Gastroesophageal sphincter (tissue), 4 donors: Measurements from ENCODE around the gene BCAS4. TPM values are rescaled to one million over a fixed set of nuclear protein-coding genes. Genes with fewer than 3 reads are reported as not detected.

Source experiments
- ATAC-seq: fragments of 150-250 bp; one replicate; pipeline ENCODE4 v1.9.1; 2016; ENCODE audit warnings: mild to moderate bottlenecking, moderate library complexity
- H3K27ac ChIP-seq, 4 donors: fragments of 200-600 bp; sonication (generic) in 3 of 4; 1 replicate in 3 of 4; 2 replicates in 1 of 4; pipeline ENCODE4 v1.5.1; 2016 to 2019
- H3K27me3 ChIP-seq: fragments of 200-600 bp; sonication (generic); one replicate; pipeline ENCODE4 v1.5.1; 2019
- H3K36me3 ChIP-seq, 2 donors: fragments of 200-600 bp; sonication (generic); one replicate each; pipeline ENCODE4 v1.5.1; 2019; ENCODE audit warnings: control low read depth in 1 of 2
- H3K4me1 ChIP-seq, 3 donors: fragments of 200-600 bp; sonication (generic); 1 replicate in 2 of 3; 2 replicates in 1 of 3; pipeline ENCODE4 v1.5.1; 2016 to 2019; ENCODE audit warnings: control low read depth in 2 of 3
- H3K4me3 ChIP-seq, 2 donors: fragments of 200-600 bp; sonication (generic); one replicate each; pipeline ENCODE4 v1.5.1; 2019; ENCODE audit warnings: mild to moderate bottlenecking in 1 of 2, moderate library complexity in 1 of 2
- H3K9me3 ChIP-seq, 3 donors: fragments of 200-600 bp; sonication (generic); one replicate each; pipeline ENCODE4 v1.5.1; 2017 to 2019; ENCODE audit warnings: control low read depth in 2 of 3
- CTCF ChIP-seq, 4 experiments: fragments of 200-600 bp in 2 of 4; fragments of 450-650 bp in 2 of 4; sonication (generic) in 1 of 4; IDR thresholded peaks; one replicate each; pipeline ENCODE4 v1.5.1; 2017 to 2019; ENCODE audit warnings: antibody characterized with exemption in 4 of 4, mild to moderate bottlenecking in 2 of 4, moderate library complexity in 2 of 4
- EP300 ChIP-seq: sonication (generic); formaldehyde crosslinking; IDR thresholded peaks from one replicate; pipeline ENCODE4 v1.6.1; 2017; ENCODE audit warnings: antibody characterized with exemption, mild to moderate bottlenecking
- POLR2A ChIP-seq, 2 donors: fragments of 450-650 bp; IDR thresholded peaks; one replicate each; pipeline ENCODE4 v1.6.1; 2017; ENCODE audit warnings: antibody characterized with exemption in 2 of 2, mild to moderate bottlenecking in 2 of 2, moderate library complexity in 1 of 2
- POLR2AphosphoS5 ChIP-seq: sonication (generic); formaldehyde crosslinking; IDR thresholded peaks from one replicate; pipeline ENCODE4 v1.6.1; 2017; ENCODE audit warnings: antibody characterized with exemption
- WGBS, 2 donors: methylation state at CpG; one replicate each; pipeline ENCODE4 v1.1.5; 2018; ENCODE audit warnings: low coverage in 1 of 2; 5-methylcytosine and 5-hydroxymethylcytosine counted together
- total RNA-seq, 4 donors: library from RNA; depleted of rRNA; stranded (reverse); fragments of >200 nt; gene quantifications; one replicate each; pipeline ENCODE4 v1.1.0, GENCODE V29; 2016

The BCAS4 gene
- total RNA-seq, 4 donors from 2014 or later = 4.4 to 18.7 (median 4.7) TPM

DNA sequence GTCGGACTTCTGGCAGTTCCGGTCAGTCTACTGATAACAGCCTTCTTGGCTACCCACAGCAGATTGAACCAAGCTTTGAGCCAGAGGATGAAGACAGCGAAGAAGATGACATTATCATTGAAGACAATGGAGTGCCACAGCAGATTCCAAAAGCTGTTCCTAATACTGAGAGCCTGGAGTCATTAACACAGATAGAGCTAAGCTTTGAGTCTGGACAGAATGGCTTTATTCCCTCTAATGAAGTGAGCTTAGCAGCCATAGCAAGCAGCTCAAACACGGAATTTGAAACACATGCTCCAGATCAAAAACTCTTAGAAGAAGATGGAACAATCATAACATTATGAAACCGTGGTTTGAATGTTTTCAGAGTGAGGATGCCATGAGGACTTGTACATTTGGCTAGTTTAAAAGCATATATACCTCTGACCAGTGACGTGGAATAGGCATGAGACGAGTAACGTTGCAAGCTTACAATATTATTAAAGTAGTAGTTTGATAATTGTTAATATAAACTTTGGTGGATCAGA lies 44.7 kb upstream of the BCAS4 start:
- no peaks in the 10 kb centered on the region for H3K36me3 ChIP-seq
- no peaks in the 10 kb centered on the region for H3K9me3 ChIP-seq
- TF ChIP-seq POLR2A (IDR thresholded peaks at IDR 0.05) (no peak), CTCF (IDR thresholded peaks at IDR 0.05) (no peak), POLR2AphosphoS5 (no peak), EP300 (no peak)
- peaks cover 0 to 23% (median 0%) of the 10 kb centered on the region in 3 donors for H3K4me1 ChIP-seq
- no peak overlapping the region for H3K27ac ChIP-seq
- H3K27me3 ChIP-seq = no peaks in the 10 kb centered on the region
- WGBS, 2 donors = 70 to 78% methylated on average over 5 to 8 of the region's 8 CpGs
- no peak overlapping the region for H3K4me3 ChIP-seq
- no peak for ATAC-seq

DNA sequence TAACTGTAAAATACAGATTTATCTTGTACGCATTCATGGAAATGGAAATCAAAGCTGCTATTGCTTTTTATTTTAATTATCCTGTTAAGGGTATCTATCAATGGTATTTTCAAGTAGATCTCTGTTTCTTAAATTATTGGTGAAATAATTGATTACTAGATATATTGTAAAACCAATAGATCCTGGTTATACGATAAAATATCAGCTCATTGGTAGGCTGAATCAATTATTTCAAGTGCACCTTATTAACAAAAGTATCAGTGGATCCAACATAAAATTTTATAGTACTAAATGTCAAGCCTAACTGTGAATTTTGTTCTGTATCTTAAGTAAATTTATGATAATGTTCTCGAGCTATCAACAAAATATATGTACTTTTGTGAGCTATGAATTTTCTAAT lies 41.7 kb upstream of the BCAS4 start:
- no peak for ATAC-seq
- no peak for TF ChIP-seq CTCF (IDR thresholded peaks at IDR 0.05)
- TF ChIP-seq POLR2A (IDR thresholded peaks at IDR 0.05) = no peak
- no peak for TF ChIP-seq POLR2AphosphoS5
- no peak for TF ChIP-seq EP300
- peaks cover 0 to under 1% (median 0%) of the 10 kb centered on the region in 3 donors for H3K4me1 ChIP-seq
- 81 to 94% methylated on average over 3 of the region's 3 CpGs for WGBS, 2 donors
- H3K4me3 ChIP-seq = no peak overlapping the region
- H3K36me3 ChIP-seq = no peaks in the 10 kb centered on the region
- H3K27ac ChIP-seq = no peak overlapping the region
- H3K9me3 ChIP-seq = no peaks in the 10 kb centered on the region
- no peaks in the 10 kb centered on the region for H3K27me3 ChIP-seq

DNA sequence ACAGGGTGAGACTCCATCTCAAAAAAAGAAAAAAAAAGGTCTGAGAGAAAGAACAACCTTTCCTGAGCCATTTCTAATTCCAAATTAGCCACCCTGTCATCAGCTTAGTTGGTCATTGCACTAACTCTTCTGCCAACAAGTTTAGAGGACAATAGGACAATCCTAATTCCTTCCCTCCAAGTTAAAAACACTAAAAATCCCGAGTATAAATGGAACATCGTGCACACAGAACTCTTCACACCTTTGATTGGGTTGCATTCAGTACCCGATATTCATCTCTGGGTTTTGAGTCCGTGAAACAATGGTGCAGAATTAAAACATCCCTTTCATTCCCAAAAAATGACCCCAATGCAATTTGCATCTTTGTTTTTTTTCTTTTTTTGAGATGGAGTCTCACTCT lies 40.4 kb upstream of the BCAS4 start:
- Histone ChIP-seq H3K27ac (no peak overlapping the region), H3K27me3 (no peaks in the 10 kb centered on the region), H3K4me1 (no peaks in the 10 kb centered on the region), H3K9me3 (no peaks in the 10 kb centered on the region), H3K36me3 (no peaks in the 10 kb centered on the region), H3K4me3 (no peak overlapping the region)
- no peak for ATAC-seq
- 92 to 93% methylated on average over 3 to 4 of the region's 4 CpGs for whole genome bisulfite sequencing, 2 donors
- no peak for TF ChIP-seq POLR2A (IDR thresholded peaks at IDR 0.05)
- no peak for TF ChIP-seq CTCF (IDR thresholded peaks at IDR 0.05)
- no peak for TF ChIP-seq POLR2AphosphoS5
- no peak for TF ChIP-seq EP300

- Histone ChIP-seq H3K27ac (no peak overlapping the region), H3K9me3 (no peaks in the 10 kb centered on the region), H3K27me3 (no peaks in the 10 kb centered on the region), H3K4me3 (no peak overlapping the region), H3K4me1 (peaks cover 0 to 4% (median 0%) of the 10 kb centered on the region in 3 donors), H3K36me3 (no peaks in the 10 kb centered on the region)
- ATAC-seq = no peak
- 61 to 84% methylated on average over 2 of the region's 2 CpGs for WGBS, 2 donors
- TF ChIP-seq POLR2AphosphoS5 = no peak
- no peak for TF ChIP-seq CTCF (IDR thresholded peaks at IDR 0.05)
- no peak for TF ChIP-seq EP300
- TF ChIP-seq POLR2A (IDR thresholded peaks at IDR 0.05) = no peak
Observed at GRCh38 chr20:50756447-50756846, 38.4 kb upstream of the BCAS4 start.

DNA sequence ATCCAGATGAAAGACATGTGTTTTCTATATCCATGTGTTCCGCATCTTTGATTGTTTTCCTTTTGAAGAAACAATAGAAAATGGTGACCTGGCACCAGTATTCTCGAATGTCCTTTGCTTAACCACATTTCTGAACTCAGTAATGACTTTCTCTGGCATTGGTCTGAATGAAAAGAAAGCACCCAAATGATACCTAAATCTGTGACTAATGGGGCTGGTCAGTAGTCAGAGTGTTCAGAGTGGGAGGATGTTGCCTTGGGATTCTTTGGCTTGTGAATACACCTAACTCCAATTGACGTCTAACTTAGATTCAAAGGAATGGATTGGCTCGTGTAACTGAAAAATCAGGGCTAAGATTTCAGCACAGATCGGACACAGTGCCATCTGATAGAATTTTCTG lies 36.4 kb upstream of the BCAS4 start:
- no peak for ATAC-seq
- H3K4me3 ChIP-seq = no peak overlapping the region
- no peaks in the 10 kb centered on the region for H3K9me3 ChIP-seq
- no peaks in the 10 kb centered on the region for H3K27me3 ChIP-seq
- no peak overlapping the region for H3K27ac ChIP-seq
- peaks cover 0 to 24% (median 6%) of the 10 kb centered on the region in 3 donors for H3K4me1 ChIP-seq
- 76 to 83% methylated on average over 5 of the region's 5 CpGs for WGBS, 2 donors
- TF ChIP-seq POLR2A (IDR thresholded peaks at IDR 0.05) = no peak
- no peak for TF ChIP-seq CTCF (IDR thresholded peaks at IDR 0.05)
- TF ChIP-seq POLR2AphosphoS5 = no peak
- no peak for TF ChIP-seq EP300
- no peaks in the 10 kb centered on the region for H3K36me3 ChIP-seq
